ENCODE measurements around the gene TMCC2. TPM values are rescaled to one million over a fixed set of nuclear protein-coding genes. Genes with fewer than 3 reads are reported as not detected.
A peak's percentile ranks its signal among the peaks of the same experiment; 100 is the strongest.

The TMCC2 gene
- total and polyA plus RNA-seq, 3 donors from 2014 or later, result 8.5 to 14.7 (median 12.1) TPM

GRCh38 chr1:205199931-205200299 lies 27.8 kb upstream of the TMCC2 start:
- no peaks in the 10 kb centered on the region for H3K27me3 ChIP-seq
- DNase-seq, result no peak
- H3K36me3 ChIP-seq (ENCODE audit: low read depth, missing control alignments), result no peaks in the 10 kb centered on the region
- TF ChIP-seq CTCF (IDR thresholded peaks at IDR 0.05) (no peak), POLR2A (IDR thresholded peaks at IDR 0.05) (no peak)
- H3K27ac ChIP-seq, result no peak overlapping the region
- H3K4me3 ChIP-seq, result no peak overlapping the region
- no peaks in the 10 kb centered on the region for H3K4me1 ChIP-seq
- H3K9me3 ChIP-seq, result no peaks in the 10 kb centered on the region
- intact Hi-C loops (cut with DNase I; ENCODE audit: low total_unique reads), result no loop called here
- WGBS, 2 donors, result 87 to 93% methylated on average over 7 of the region's 7 CpGs

GRCh38 chr1:205204552-205204951 lies 23.2 kb upstream of the TMCC2 start:
- no peaks in the 10 kb centered on the region for H3K9me3 ChIP-seq
- H3K27me3 ChIP-seq, result no peaks in the 10 kb centered on the region
- no peaks in the 10 kb centered on the region for H3K36me3 ChIP-seq (ENCODE audit: low read depth, missing control alignments)
- TF ChIP-seq CTCF (IDR thresholded peaks at IDR 0.05) (no peak), POLR2A (IDR thresholded peaks at IDR 0.05) (no peak)
- H3K4me1 ChIP-seq, result no peaks in the 10 kb centered on the region
- no peak overlapping the region for H3K27ac ChIP-seq
- no peak overlapping the region for H3K4me3 ChIP-seq
- intact Hi-C loops (cut with DNase I; ENCODE audit: low total_unique reads), result no loop called here
- no peak for DNase-seq

- no peak overlapping the region for H3K27ac ChIP-seq
- no peak for DNase-seq
- no peak for TF ChIP-seq CTCF (IDR thresholded peaks at IDR 0.05)
- intact Hi-C loops (cut with DNase I; ENCODE audit: low total_unique reads), result no loop called here
- no peak overlapping the region for H3K4me3 ChIP-seq
- peaks cover 2% of the 10 kb centered on the region for H3K4me1 ChIP-seq
- H3K27me3 ChIP-seq, result no peaks in the 10 kb centered on the region
- no peaks in the 10 kb centered on the region for H3K36me3 ChIP-seq (ENCODE audit: low read depth, missing control alignments)
- no peaks in the 10 kb centered on the region for H3K9me3 ChIP-seq
Observed at GRCh38 chr1:205205055-205205454, 22.7 kb upstream of the TMCC2 start.

- Histone ChIP-seq H3K27me3 (no peaks in the 10 kb centered on the region), H3K4me3 (no peak overlapping the region), H3K4me1 (peaks cover 5% of the 10 kb centered on the region), H3K9me3 (no peaks in the 10 kb centered on the region), H3K27ac (no peak overlapping the region), H3K36me3 (ENCODE audit: low read depth, missing control alignments) (no peaks in the 10 kb centered on the region)
- TF ChIP-seq POLR2A (IDR thresholded peaks at IDR 0.05) (no peak), CTCF (IDR thresholded peaks at IDR 0.05) (no peak)
- 73 to 77% methylated on average over 3 of the region's 3 CpGs for WGBS, 2 donors
- DNase-seq, result no peak
- intact Hi-C loops (cut with DNase I; ENCODE audit: low total_unique reads), result no loop called here
Observed at GRCh38 chr1:205208811-205209210, 18.9 kb upstream of the TMCC2 start.

- Histone ChIP-seq H3K4me1 (peaks cover 5% of the 10 kb centered on the region), H3K27me3 (no peaks in the 10 kb centered on the region), H3K36me3 (ENCODE audit: low read depth, missing control alignments) (no peaks in the 10 kb centered on the region), H3K9me3 (no peaks in the 10 kb centered on the region), H3K27ac (peak overlapping the region; percentile 95 to 96), H3K4me3 (peak overlapping the region; percentile 100)
- 0 to 1% methylated on average over 23 to 31 of the region's 31 CpGs for WGBS, 2 donors
- DNase-seq, result peak; percentile 60
- intact Hi-C loops (cut with DNase I; ENCODE audit: low total_unique reads), result loop anchor here (5.0 kb wide), 1 partner anchor 88 kb away; the partner anchor contains the start of gene RBBP5
- TF ChIP-seq CTCF (IDR thresholded peaks at IDR 0.05) (no peak), POLR2A (IDR thresholded peaks at IDR 0.05) (no peak)
Observed at GRCh38 chr1:205210756-205211168, 17.0 kb upstream of the TMCC2 start.

Data from testis (tissue), 3 donors.